GM12878 (cell line): ENCODE data around the gene PERP. TPM values are rescaled to one million over a fixed set of nuclear protein-coding genes. Genes with fewer than 3 reads are reported as not detected.

Source experiments
- ATAC-seq: fragments of 200-7000 bp; cut with Tn5 transposase; 3 replicates; pipeline ENCODE4 v1.9.1; 2020; ENCODE audit warnings: mild to moderate bottlenecking, moderate library complexity
- BruUV-seq: library from RNA; stranded (reverse); fragments of 400-500 nt; replicated peaks from 2 replicates; lab custom pipeline; 2021; lab: Mats Ljungman, UMichigan
- CTCF ChIA-PET: fragments of 300-600 bp; sonication (Branson Sonifier 250); formaldehyde crosslinking; extraction: SDS; loops from one replicate; lab custom pipeline; 2021; ENCODE audit warnings: inconsistent platforms; lab: Yijun Ruan, JAX
- POLR2A ChIA-PET: fragments of 350-600 bp; formaldehyde crosslinking; extraction: SDS; loops from one replicate; lab custom pipeline; 2021; ENCODE audit warnings: inconsistent platforms; lab: Charles Lee
- RAD21 ChIA-PET: fragments of 300-600 bp; sonication (Branson Sonifier 250); formaldehyde crosslinking; loops from one replicate; lab custom pipeline; 2023; ENCODE audit warnings: antibody characterized with exemption; ENCODE audit not compliant: unreplicated experiment; lab: Charles Lee
- SMC1A ChIA-PET: fragments of 300-600 bp; sonication (Branson Sonifier 250); formaldehyde crosslinking; loops from one replicate; lab custom pipeline; 2023; ENCODE audit not compliant: unreplicated experiment, uncharacterized antibody; lab: Charles Lee
- DNase-seq: peaks from one replicate; pipeline ENCODE4 v3.0.0-alpha.2; 2011; ENCODE audit warnings: low read depth, low spot score
- FAIRE-seq: peaks from 3 replicates; lab custom pipeline; 2011; peaks lifted over from hg19 to GRCh38; lab: Jason Lieb, UNC
- H2AFZ ChIP-seq: 2 replicates; pipeline ENCODE4 v1.6.0; 2011; ENCODE audit warnings: low read depth, low read length, control low read depth; ENCODE audit not compliant: control insufficient read depth
- H3K27ac ChIP-seq: 2 replicates; pipeline ENCODE4 v1.5.1; 2011; ENCODE audit warnings: control low read depth; ENCODE audit not compliant: control insufficient read depth, insufficient read depth
- H3K27me3 ChIP-seq, 2 experiments: replicated peaks in 1 of 2; 2 replicates each; pipeline versions ENCODE4 v1.6.0 to v1.6.1; 2011; ENCODE audit warnings: low read length in 1 of 2; ENCODE audit not compliant: control insufficient read depth in 2 of 2, insufficient read depth in 2 of 2
- H3K36me3 ChIP-seq, 2 experiments: 2 replicates each; pipeline ENCODE4 v1.5.1; 2011; ENCODE audit warnings: low read length in 1 of 2; ENCODE audit not compliant: control insufficient read depth in 2 of 2, insufficient read depth in 2 of 2
- H3K4me1 ChIP-seq: 2 replicates; pipeline ENCODE4 v1.6.1; 2011; ENCODE audit warnings: mild to moderate bottlenecking, low read length, moderate library complexity, mixed read lengths; ENCODE audit not compliant: control insufficient read depth, insufficient read depth
- H3K4me2 ChIP-seq: 2 replicates; pipeline ENCODE4 v1.6.0; 2011; ENCODE audit warnings: control low read depth; ENCODE audit not compliant: control insufficient read depth, insufficient read depth
- H3K4me3 ChIP-seq: fragments of 200-600 bp; sonication (generic); 2 replicates; pipeline ENCODE4 v1.5.1; 2016
- H3K79me2 ChIP-seq: 2 replicates; pipeline ENCODE4 v1.6.0; 2011; ENCODE audit warnings: low read length; ENCODE audit not compliant: control insufficient read depth, insufficient read depth
- H3K9ac ChIP-seq: 2 replicates; pipeline ENCODE4 v1.8.0; 2011; ENCODE audit warnings: low read length, control low read depth, mixed read lengths; ENCODE audit not compliant: control insufficient read depth, insufficient read depth
- H3K9me3 ChIP-seq: replicated peaks from 3 replicates; pipeline ENCODE4 v1.5.1; 2011; ENCODE audit warnings: mild to moderate bottlenecking, low read length; ENCODE audit not compliant: control insufficient read depth, insufficient read depth
- H4K20me1 ChIP-seq: 2 replicates; pipeline ENCODE4 v1.6.0; 2011; ENCODE audit not compliant: control insufficient read depth, insufficient read depth
- RELA ChIP-seq: fragments of 450-650 bp; IDR thresholded peaks from 2 replicates; pipeline ENCODE4 v1.8.0; 2014; ENCODE audit warnings: borderline replicate concordance; ENCODE audit not compliant: partially characterized antibody
- SIN3A ChIP-seq: IDR thresholded peaks from 2 replicates; pipeline ENCODE4 v1.6.1; 2012; ENCODE audit warnings: low read depth, low read length, improper control_type of control experiment
- SPI1 ChIP-seq: IDR thresholded peaks from 2 replicates; pipeline ENCODE4 v1.6.1; 2011; ENCODE audit warnings: low read depth, mild to moderate bottlenecking, low read length, moderate library complexity, borderline replicate concordance; ENCODE audit not compliant: insufficient read depth
- SREBF2 ChIP-seq: IDR thresholded peaks from 2 replicates; pipeline ENCODE4 v1.6.1; 2012; ENCODE audit warnings: mild to moderate bottlenecking, low read length
- ZNF384 ChIP-seq: IDR thresholded peaks from 2 replicates; pipeline ENCODE4 v1.6.1; 2012; ENCODE audit warnings: low read depth, mild to moderate bottlenecking, low read length, improper control_type of control experiment, borderline replicate concordance
- ZNF622 ChIP-seq: fragments of 450-650 bp; IDR thresholded peaks from 2 replicates; pipeline ENCODE4 v1.6.1; 2017; ENCODE audit warnings: mild to moderate bottlenecking, inconsistent platforms
- ZZZ3 ChIP-seq: IDR thresholded peaks from 2 replicates; pipeline ENCODE4 v1.6.1; 2011; ENCODE audit warnings: low read depth; ENCODE audit not compliant: control insufficient read depth, insufficient read length
- WGBS: methylation state at CpG from one replicate; pipeline ENCODE4 v1.1.6; 2016; ENCODE audit warnings: low lambda C conversion rate; ENCODE audit not compliant: insufficient replicate concordance, insufficient coverage; ENCODE audit errors: missing lambda C conversion rate; 5-methylcytosine and 5-hydroxymethylcytosine counted together
- in situ Hi-C: fragments of 300-500 bp; cut with MboI; formaldehyde crosslinking; loops from 9 replicates; pipeline ENCODE4 v1.14.3; 2018; ENCODE audit warnings: mixed read lengths
- intact Hi-C: fragments of 100-400 bp; cut with micrococcal nuclease; formaldehyde crosslinking; loops from one replicate; pipeline ENCODE4 v1.14.2; 2022; ENCODE audit not compliant: unreplicated experiment
- polyA plus RNA-seq, 11 experiments: library from polyadenylated mRNA; depleted of rRNA in 4 of 11; unstranded in 6 of 11; stranded (reverse) in 5 of 11; fragments of >200 nt; fragmentation: Nextera tagmentation in 4 of 11; fragmentation: Illumina TruSeq in 1 of 11; extraction: Ambion mirVana in 4 of 11; extraction: Trizol in 1 of 11; gene quantifications; 1 replicate in 1 of 11; 2 replicates in 10 of 11; pipeline versions ENCODE4 v1.2.1 to v1.2.3, GENCODE V29; 2011 to 2016; ENCODE audit warnings: inconsistent platforms in 2 of 11, missing spikeins in 2 of 11, low read depth in 1 of 11
- total RNA-seq, 4 experiments: library from RNA; depleted of rRNA in 3 of 4; stranded (reverse); fragments of >200 nt in 3 of 4; fragmentation: Illumina TruSeq in 1 of 4; extraction: Trizol in 1 of 4; gene quantifications; 2 replicates each; pipeline versions ENCODE4 v1.2.1 to v1.2.3, GENCODE V29; 2013 to 2021
- TF ChIP-seq, protein P1 (sequence below): fragments of 150-350 bp; IDR thresholded peaks from 2 replicates; pipeline ENCODE4 v1.6.1; 2016; ENCODE audit warnings: low read depth, low read length
- TF ChIP-seq, protein P2 (sequence below): fragments of 450-650 bp; IDR thresholded peaks from 2 replicates; pipeline ENCODE4 v1.6.1; 2017; ENCODE audit warnings: borderline replicate concordance
- TF ChIP-seq, protein P3 (sequence below): fragments of 450-650 bp; IDR thresholded peaks from 2 replicates; pipeline ENCODE4 v1.6.1; 2018; ENCODE audit warnings: borderline replicate concordance, mild to moderate bottlenecking; ENCODE audit not compliant: partially characterized antibody

PERP gene
- total and polyA plus RNA-seq, 10 of the 15 experiments (the other 5 are each of a cell fraction or from before 2014, with no cell fraction given) = 0.37 to 2.4 (median 0.75) TPM

DNA sequence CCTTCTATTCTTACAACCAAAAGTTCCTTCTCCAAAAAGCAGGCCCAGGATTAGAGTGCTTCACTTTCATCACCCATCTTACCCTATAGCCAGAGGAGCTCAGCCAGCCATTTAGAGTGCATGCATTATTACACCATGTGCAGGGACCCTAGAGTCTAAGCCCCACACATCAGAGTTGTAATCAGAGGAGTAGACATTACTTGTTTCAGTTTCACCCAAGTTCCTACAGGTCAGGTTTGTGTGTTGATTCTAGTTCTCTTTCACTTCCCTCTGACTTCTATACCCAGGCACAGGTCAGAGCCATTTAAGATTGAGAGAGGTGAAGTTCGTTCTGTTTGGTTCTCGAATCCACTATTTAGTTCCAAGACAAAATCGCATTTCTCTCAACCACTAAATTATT lies 38.2 kb upstream of the PERP start:
- Histone ChIP-seq H3K4me2 (peak overlapping the region; percentile 25; the same call in 1 of the 2 replicates), H3K27ac (no peak overlapping the region), H3K27me3 (peaks cover 0 to 1% of the 10 kb centered on the region in 2 experiments; a peak in 2 of 4 replicates), H3K36me3 (no peaks in the 10 kb centered on the region), H3K79me2 (no peaks in the 10 kb centered on the region), H3K9ac (no peak overlapping the region), H4K20me1 (no peaks in the 10 kb centered on the region), H2AFZ (no peak overlapping the region), H3K4me3 (no peak overlapping the region), H3K9me3 (no peaks in the 10 kb centered on the region; the same call in 2 of the 3 replicates), H3K4me1 (no peaks in the 10 kb centered on the region)
- ATAC-seq = peak; percentile 92
- RAD21 ChIA-PET = no interaction called here
- CTCF ChIA-PET = interaction anchor here (0.8 to 1.8 kb wide), 2 partner anchors 10 to 139 kb away, joined by 3 to 4 read pairs; no protein-coding TSS in a partner anchor
- in situ Hi-C loops (no loop called here), intact Hi-C loops (no loop called here)
- POLR2A ChIA-PET = no interaction called here
- peak; percentile 48; the same call in 1 of the 2 replicates for TF ChIP-seq SPI1
- TF ChIP-seq, protein P1, sequence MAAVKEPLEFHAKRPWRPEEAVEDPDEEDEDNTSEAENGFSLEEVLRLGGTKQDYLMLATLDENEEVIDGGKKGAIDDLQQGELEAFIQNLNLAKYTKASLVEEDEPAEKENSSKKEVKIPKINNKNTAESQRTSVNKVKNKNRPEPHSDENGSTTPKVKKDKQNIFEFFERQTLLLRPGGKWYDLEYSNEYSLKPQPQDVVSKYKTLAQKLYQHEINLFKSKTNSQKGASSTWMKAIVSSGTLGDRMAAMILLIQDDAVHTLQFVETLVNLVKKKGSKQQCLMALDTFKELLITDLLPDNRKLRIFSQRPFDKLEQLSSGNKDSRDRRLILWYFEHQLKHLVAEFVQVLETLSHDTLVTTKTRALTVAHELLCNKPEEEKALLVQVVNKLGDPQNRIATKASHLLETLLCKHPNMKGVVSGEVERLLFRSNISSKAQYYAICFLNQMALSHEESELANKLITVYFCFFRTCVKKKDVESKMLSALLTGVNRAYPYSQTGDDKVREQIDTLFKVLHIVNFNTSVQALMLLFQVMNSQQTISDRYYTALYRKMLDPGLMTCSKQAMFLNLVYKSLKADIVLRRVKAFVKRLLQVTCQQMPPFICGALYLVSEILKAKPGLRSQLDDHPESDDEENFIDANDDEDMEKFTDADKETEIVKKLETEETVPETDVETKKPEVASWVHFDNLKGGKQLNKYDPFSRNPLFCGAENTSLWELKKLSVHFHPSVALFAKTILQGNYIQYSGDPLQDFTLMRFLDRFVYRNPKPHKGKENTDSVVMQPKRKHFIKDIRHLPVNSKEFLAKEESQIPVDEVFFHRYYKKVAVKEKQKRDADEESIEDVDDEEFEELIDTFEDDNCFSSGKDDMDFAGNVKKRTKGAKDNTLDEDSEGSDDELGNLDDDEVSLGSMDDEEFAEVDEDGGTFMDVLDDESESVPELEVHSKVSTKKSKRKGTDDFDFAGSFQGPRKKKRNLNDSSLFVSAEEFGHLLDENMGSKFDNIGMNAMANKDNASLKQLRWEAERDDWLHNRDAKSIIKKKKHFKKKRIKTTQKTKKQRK = no peak
- SMC1A ChIA-PET = no interaction called here
- no peak for FAIRE-seq
- BruUV-seq = no TSS peak
- WGBS = 32% methylated on average over 3 of the region's 3 CpGs
- DNase-seq = peak; percentile 11

DNA sequence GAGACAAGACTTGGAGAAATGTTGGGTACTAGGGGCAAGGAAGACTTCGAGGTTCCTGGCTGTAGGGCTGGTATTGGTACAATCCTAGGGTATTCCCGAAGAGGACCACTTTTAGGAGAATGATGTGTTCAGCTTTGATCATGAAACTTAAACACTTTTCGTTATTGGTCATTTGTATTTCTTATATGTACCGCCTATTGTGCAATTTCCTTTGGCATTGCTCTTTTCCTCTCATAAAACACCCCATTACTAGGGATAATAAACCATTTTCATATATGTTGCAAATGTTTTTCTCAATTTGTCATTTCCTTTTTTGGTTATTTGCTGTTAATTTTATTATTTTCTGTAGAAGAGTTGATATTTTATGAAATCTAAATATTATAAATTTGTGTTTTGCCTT lies 35.6 kb upstream of the PERP start:
- no peak for ATAC-seq
- TF ChIP-seq, protein P2, sequence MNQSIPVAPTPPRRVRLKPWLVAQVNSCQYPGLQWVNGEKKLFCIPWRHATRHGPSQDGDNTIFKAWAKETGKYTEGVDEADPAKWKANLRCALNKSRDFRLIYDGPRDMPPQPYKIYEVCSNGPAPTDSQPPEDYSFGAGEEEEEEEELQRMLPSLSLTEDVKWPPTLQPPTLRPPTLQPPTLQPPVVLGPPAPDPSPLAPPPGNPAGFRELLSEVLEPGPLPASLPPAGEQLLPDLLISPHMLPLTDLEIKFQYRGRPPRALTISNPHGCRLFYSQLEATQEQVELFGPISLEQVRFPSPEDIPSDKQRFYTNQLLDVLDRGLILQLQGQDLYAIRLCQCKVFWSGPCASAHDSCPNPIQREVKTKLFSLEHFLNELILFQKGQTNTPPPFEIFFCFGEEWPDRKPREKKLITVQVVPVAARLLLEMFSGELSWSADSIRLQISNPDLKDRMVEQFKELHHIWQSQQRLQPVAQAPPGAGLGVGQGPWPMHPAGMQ = no peak
- TF ChIP-seq ZZZ3 (no peak), SREBF2 (no peak), RELA (no peak), SIN3A (no peak), ZNF622 (no peak), ZNF384 (no peak)
- TF ChIP-seq, protein P3, sequence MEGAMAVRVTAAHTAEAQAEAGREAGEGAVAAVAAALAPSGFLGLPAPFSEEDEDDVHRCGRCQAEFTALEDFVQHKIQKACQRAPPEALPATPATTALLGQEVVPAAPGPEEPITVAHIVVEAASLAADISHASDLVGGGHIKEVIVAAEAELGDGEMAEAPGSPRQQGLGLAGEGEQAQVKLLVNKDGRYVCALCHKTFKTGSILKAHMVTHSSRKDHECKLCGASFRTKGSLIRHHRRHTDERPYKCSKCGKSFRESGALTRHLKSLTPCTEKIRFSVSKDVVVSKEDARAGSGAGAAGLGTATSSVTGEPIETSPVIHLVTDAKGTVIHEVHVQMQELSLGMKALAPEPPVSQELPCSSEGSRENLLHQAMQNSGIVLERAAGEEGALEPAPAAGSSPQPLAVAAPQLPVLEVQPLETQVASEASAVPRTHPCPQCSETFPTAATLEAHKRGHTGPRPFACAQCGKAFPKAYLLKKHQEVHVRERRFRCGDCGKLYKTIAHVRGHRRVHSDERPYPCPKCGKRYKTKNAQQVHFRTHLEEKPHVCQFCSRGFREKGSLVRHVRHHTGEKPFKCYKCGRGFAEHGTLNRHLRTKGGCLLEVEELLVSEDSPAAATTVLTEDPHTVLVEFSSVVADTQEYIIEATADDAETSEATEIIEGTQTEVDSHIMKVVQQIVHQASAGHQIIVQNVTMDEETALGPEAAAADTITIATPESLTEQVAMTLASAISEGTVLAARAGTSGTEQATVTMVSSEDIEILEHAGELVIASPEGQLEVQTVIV = no peak

More for the DNA sequence above, 35.6 kb upstream of the PERP start:
- intact Hi-C loops (no loop called here), in situ Hi-C loops (no loop called here)
- H3K27ac ChIP-seq = no peak overlapping the region
- peaks cover 0 to 1% of the 10 kb centered on the region in 2 experiments; a peak in 1 of 4 replicates for H3K27me3 ChIP-seq
- H3K4me1 ChIP-seq = no peaks in the 10 kb centered on the region
- no peak overlapping the region for H2AFZ ChIP-seq
- DNase-seq (no peak), FAIRE-seq (no peak)
- H3K79me2 ChIP-seq = no peaks in the 10 kb centered on the region
- ChIA-PET CTCF (interaction anchor here (1.0 to 1.4 kb wide), 2 partner anchors 13 to 242 kb away, joined by 3 to 5 read pairs; no protein-coding TSS in a partner anchor), POLR2A (no interaction called here), RAD21 (no interaction called here), SMC1A (interaction anchor here (0.6 to 1.1 kb wide), 2 partner anchors 9 to 10 kb away, joined by 3 to 4 read pairs; no protein-coding TSS in a partner anchor)
- BruUV-seq = no TSS peak
- H3K36me3 ChIP-seq = no peaks in the 10 kb centered on the region
- H3K9me3 ChIP-seq = no peaks in the 10 kb centered on the region; the same call in 2 of the 3 replicates
- no peak overlapping the region for H3K9ac ChIP-seq
- WGBS = 27% methylated on average over 4 of the region's 4 CpGs
- H4K20me1 ChIP-seq = no peaks in the 10 kb centered on the region
- no peak overlapping the region for H3K4me3 ChIP-seq
- no peak overlapping the region for H3K4me2 ChIP-seq
